ENCODE results near the gene AQP11.
"Not testable (repeated sequence)": the region's sequence is repeated elsewhere in the genome, so short reads cannot be mapped to it uniquely, and the experiment has no call there.

The AQP11 gene

GRCh38 chr11:77568916-77569675, 20.7 kb upstream of the AQP11 start:
- no peak overlapping the region for H3K4me3 ChIP-seq (ENCODE audit: low read depth, low read length)
- TF ChIP-seq CTCF (IDR thresholded peaks at IDR 0.05; ENCODE audit: insufficient read depth, low read depth, low read length, missing control alignments), result no peak
- no peak for DNase-seq (ENCODE audit: low read depth)

- no peak overlapping the region for H3K4me3 ChIP-seq (ENCODE audit: low read depth, low read length)
- no peak for TF ChIP-seq CTCF (IDR thresholded peaks at IDR 0.05; ENCODE audit: insufficient read depth, low read depth, low read length, missing control alignments)
- no peak for DNase-seq (ENCODE audit: low read depth)
These were observed 20.1 kb upstream of the AQP11 start for GRCh38 chr11:77569676-77570070.

- H3K4me3 ChIP-seq (ENCODE audit: low read depth, low read length); DNase-seq (ENCODE audit: low read depth): not testable (repeated sequence)
These were observed 18.9 kb upstream of the AQP11 start for GRCh38 chr11:77570896-77571295.

GRCh38 chr11:77575428-77575827, 14.3 kb upstream of the AQP11 start:
- not testable (repeated sequence) for DNase-seq (ENCODE audit: low read depth); H3K4me3 ChIP-seq (ENCODE audit: low read depth, low read length)

GRCh38 chr11:77580712-77581337, 8.9 kb upstream of the AQP11 start:
- no peak overlapping the region for H3K4me3 ChIP-seq (ENCODE audit: low read depth, low read length)
- no peak for DNase-seq (ENCODE audit: low read depth)
- no peak for TF ChIP-seq CTCF (IDR thresholded peaks at IDR 0.05; ENCODE audit: insufficient read depth, low read depth, low read length, missing control alignments)

GRCh38 chr11:77589181-77589520, 602 bp upstream of the AQP11 start:
- peak overlapping the region; percentile 75 for H3K4me3 ChIP-seq (ENCODE audit: low read depth, low read length)
- TF ChIP-seq CTCF (IDR thresholded peaks at IDR 0.05; ENCODE audit: insufficient read depth, low read depth, low read length, missing control alignments), result no peak
- no peak for DNase-seq (ENCODE audit: low read depth)

- peak overlapping the region; percentile 75 for H3K4me3 ChIP-seq (ENCODE audit: low read depth, low read length)
- no peak for DNase-seq (ENCODE audit: low read depth)
- TF ChIP-seq CTCF (IDR thresholded peaks at IDR 0.05; ENCODE audit: insufficient read depth, low read depth, low read length, missing control alignments), result no peak
These were observed 535 bp downstream of the AQP11 start for GRCh38 chr11:77590194-77590782.

- no peak overlapping the region for H3K4me3 ChIP-seq (ENCODE audit: low read depth, low read length)
- no peak for TF ChIP-seq CTCF (IDR thresholded peaks at IDR 0.05; ENCODE audit: insufficient read depth, low read depth, low read length, missing control alignments)
- no peak for DNase-seq (ENCODE audit: low read depth)
These were observed 3.0 kb downstream of the AQP11 start for GRCh38 chr11:77592727-77593126.

Measured in GM12865 (cell line).